GM23338 (cell line): Measurements from ENCODE around the gene LRP1-AS. TPM values are rescaled to one million over a fixed set of nuclear protein-coding genes. Genes with fewer than 3 reads are reported as not detected.

Experiments used
- ATAC-seq: fragments of 200-7000 bp; cut with Tn5 transposase; 3 replicates; pipeline ENCODE4 v1.9.1; 2020
- DNase-seq: peaks from one replicate; pipeline ENCODE4 v3.0.0-alpha.2; 2015; ENCODE audit warnings: low spot score
- H2AFZ ChIP-seq: fragments of 200-600 bp; sonication (generic); 2 replicates; pipeline ENCODE4 v1.8.0; 2016; ENCODE audit warnings: antibody characterized with exemption, mild to moderate bottlenecking, moderate library complexity
- H3F3A ChIP-seq: fragments of 200-600 bp; sonication (generic); replicated peaks from 2 replicates; pipeline ENCODE4 v1.8.0; 2017; ENCODE audit warnings: antibody characterized with exemption, mixed run types, low read depth
- H3K27ac ChIP-seq: fragments of 200-600 bp; sonication (generic); 2 replicates; pipeline ENCODE4 v1.6.1; 2016; ENCODE audit warnings: low read depth
- H3K27me3 ChIP-seq: fragments of 200-600 bp; sonication (generic); 2 replicates; pipeline ENCODE4 v1.8.0; 2016; ENCODE audit warnings: mild to moderate bottlenecking, mixed run types, moderate library complexity; ENCODE audit not compliant: insufficient read depth
- H3K36me3 ChIP-seq: fragments of 200-600 bp; sonication (generic); 2 replicates; pipeline ENCODE4 v1.8.0; 2016; ENCODE audit warnings: mild to moderate bottlenecking; ENCODE audit not compliant: insufficient read depth
- H3K4me1 ChIP-seq: fragments of 200-600 bp; sonication (generic); 2 replicates; pipeline ENCODE4 v1.8.0; 2016; ENCODE audit warnings: mild to moderate bottlenecking, moderate library complexity; ENCODE audit not compliant: insufficient read depth
- H3K4me2 ChIP-seq: fragments of 200-600 bp; sonication (generic); 2 replicates; pipeline ENCODE4 v1.7.1; 2017; ENCODE audit warnings: mixed run types
- H3K4me3 ChIP-seq: fragments of 200-600 bp; sonication (generic); 2 replicates; pipeline ENCODE4 v1.6.1; 2016; ENCODE audit warnings: mixed run types
- H3K79me2 ChIP-seq: fragments of 200-600 bp; sonication (generic); replicated peaks from 2 replicates; pipeline ENCODE4 v1.8.0; 2017; ENCODE audit warnings: mild to moderate bottlenecking; ENCODE audit not compliant: insufficient read depth
- H3K9me2 ChIP-seq: fragments of 200-600 bp; sonication (generic); 2 replicates; pipeline ENCODE4 v1.8.0; 2017; ENCODE audit not compliant: insufficient read depth
- H4K20me1 ChIP-seq: fragments of 200-600 bp; sonication (generic); replicated peaks from 2 replicates; pipeline ENCODE4 v1.8.0; 2017; ENCODE audit warnings: mild to moderate bottlenecking; ENCODE audit not compliant: insufficient read depth
- H3K27ac Mint-ChIP-seq: 2 replicates; pipeline ENCODE4 v1.8.0; 2020; ENCODE audit warnings: inconsistent platforms, mild to moderate bottlenecking, moderate library complexity, mixed read lengths
- H3K27me3 Mint-ChIP-seq: 3 replicates; pipeline ENCODE4 v1.8.0; 2022; ENCODE audit warnings: low read depth, mild to moderate bottlenecking, moderate library complexity, mixed read lengths, inconsistent platforms; ENCODE audit not compliant: insufficient read depth, poor library complexity
- H3K36me3 Mint-ChIP-seq: 3 replicates; pipeline ENCODE4 v1.8.0; 2021; ENCODE audit warnings: low read depth, mild to moderate bottlenecking, inconsistent platforms, moderate library complexity, mixed read lengths
- H3K4me1 Mint-ChIP-seq: 3 replicates; pipeline ENCODE4 v1.8.0; 2020; ENCODE audit warnings: mild to moderate bottlenecking, inconsistent platforms, mixed read lengths
- H3K4me3 Mint-ChIP-seq: 3 replicates; pipeline ENCODE4 v1.8.0; 2021; ENCODE audit warnings: moderate library complexity, mild to moderate bottlenecking, inconsistent platforms, mixed read lengths
- H3K9me3 Mint-ChIP-seq: 3 replicates; pipeline ENCODE4 v1.8.0; 2020; ENCODE audit warnings: moderate library complexity, mild to moderate bottlenecking, inconsistent platforms, mixed read lengths
- CREB1 ChIP-seq: fragments of 250-450 bp; sonication (Bioruptor Pico); IDR thresholded peaks from 2 replicates; pipeline ENCODE4 v1.5.0; 2020; ENCODE audit warnings: low read depth, mild to moderate bottlenecking, moderate library complexity
- CTCF ChIP-seq, 2 experiments: fragments of 200-600 bp in 1 of 2; sonication (generic) in 1 of 2; conservative IDR thresholded peaks; 2 replicates each; pipeline versions ENCODE4 v1.5.1 to v1.6.1; 2016 to 2017; ENCODE audit warnings: antibody characterized with exemption in 2 of 2, low read depth in 2 of 2, mild to moderate bottlenecking in 2 of 2, moderate library complexity in 1 of 2
- ETS1 ChIP-seq: IDR thresholded peaks from 2 replicates; pipeline ENCODE4 v1.6.1; 2016; ENCODE audit warnings: antibody characterized with exemption
- EZH2 ChIP-seq: fragments of 200-600 bp; sonication (generic); IDR thresholded peaks from one replicate; pipeline ENCODE4 v1.8.0; 2017; ENCODE audit warnings: antibody characterized with exemption, mild to moderate bottlenecking, low read depth; ENCODE audit not compliant: unreplicated experiment
- EZH2phosphoT487 ChIP-seq: fragments of 200-600 bp; sonication (generic); IDR thresholded peaks from one replicate; pipeline ENCODE4 v1.8.1; 2018; ENCODE audit warnings: antibody characterized with exemption; ENCODE audit not compliant: unreplicated experiment
- JUNB ChIP-seq: IDR thresholded peaks from one replicate; pipeline ENCODE4 v1.6.1; 2016; ENCODE audit warnings: antibody characterized with exemption; ENCODE audit not compliant: unreplicated experiment
- NANOG ChIP-seq: IDR thresholded peaks from 2 replicates; pipeline ENCODE4 v1.6.1; 2016; ENCODE audit warnings: antibody characterized with exemption, borderline replicate concordance
- POLR2AphosphoS5 ChIP-seq: IDR thresholded peaks from 2 replicates; pipeline ENCODE4 v1.6.1; 2016; ENCODE audit warnings: antibody characterized with exemption, low read depth
- STAT1 ChIP-seq: IDR thresholded peaks from one replicate; pipeline ENCODE4 v1.6.1; 2016; ENCODE audit warnings: antibody characterized with exemption; ENCODE audit not compliant: unreplicated experiment
- ZNF114 ChIP-seq: fragments of 250-450 bp; sonication (Bioruptor Pico); IDR thresholded peaks from 2 replicates; pipeline ENCODE4 v1.5.0; 2020; ENCODE audit warnings: mild to moderate bottlenecking, moderate library complexity
- ZNF331 ChIP-seq: fragments of 250-450 bp; sonication (Bioruptor Pico); IDR thresholded peaks from 2 replicates; pipeline ENCODE4 v1.5.0; 2020; ENCODE audit warnings: low read depth, mild to moderate bottlenecking, moderate library complexity
- ZNF462 ChIP-seq: fragments of 250-450 bp; sonication (Bioruptor Pico); IDR thresholded peaks from 2 replicates; pipeline ENCODE4 v1.5.0; 2020; ENCODE audit warnings: mild to moderate bottlenecking, moderate library complexity
- polyA plus RNA-seq: library from polyadenylated mRNA; unstranded; fragments of >200 nt; fragmentation: Nextera tagmentation; extraction: Ambion mirVana; gene quantifications from 2 replicates; pipeline ENCODE4 v1.2.1, GENCODE V29; 2016
- total RNA-seq: library from RNA; depleted of rRNA; stranded (reverse); fragments of >200 nt; shearing (Covaris generic); gene quantifications from 2 replicates; pipeline ENCODE4 v1.2.3, GENCODE V29; 2014
- TF ChIP-seq, protein P1 (sequence below): IDR thresholded peaks from one replicate; pipeline ENCODE4 v1.6.1; 2018; ENCODE audit warnings: antibody characterized with exemption; ENCODE audit not compliant: unreplicated experiment

LRP1-AS gene
- total and polyA plus RNA-seq, 2 experiments from 2014 or later: 0.86 TPM; not detected in 1

DNA sequence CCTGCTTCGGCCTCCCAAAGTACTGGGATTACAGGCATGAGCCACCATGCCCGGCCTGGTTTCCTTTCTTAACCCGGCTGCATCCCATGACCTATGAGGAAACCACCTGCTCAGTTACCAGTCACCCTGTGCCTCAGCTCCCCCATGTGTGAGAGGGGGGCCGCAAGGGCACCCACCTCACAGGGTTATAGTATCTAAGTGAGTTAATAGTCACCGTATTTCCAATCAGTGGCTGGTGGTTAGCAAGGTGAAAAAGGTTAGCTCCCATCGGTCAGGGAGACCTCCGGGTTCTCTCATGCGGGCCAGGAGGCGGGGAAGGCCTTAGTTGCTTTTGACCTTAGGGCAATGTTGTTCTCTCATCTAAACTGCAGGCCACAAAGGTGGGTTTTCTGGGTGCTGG, 12.5 kb downstream of the LRP1-AS start:
- Histone ChIP-seq H2AFZ (no peak overlapping the region), H3K36me3 (peaks cover 10% of the 10 kb centered on the region; the same call in 1 of the 2 replicates), H4K20me1 (peaks cover 40% of the 10 kb centered on the region), H3K27ac (peak overlapping the region; percentile 83), H3K27me3 (no peaks in the 10 kb centered on the region), H3K79me2 (peaks cover 87% of the 10 kb centered on the region), H3K4me3 (no peak overlapping the region), H3K4me1 (peaks cover 57% of the 10 kb centered on the region), H3F3A (0 out of 2 replicates have a peak, but pooled peaks cover 17% of the 10 kb centered on the region), H3K9me2 (no peaks in the 10 kb centered on the region), H3K4me2 (peak overlapping the region; percentile 64; the same call in 1 of the 2 replicates)
- no peak for ATAC-seq
- H3K27me3 Mint-ChIP-seq: peaks cover 35% of the 10 kb centered on the region
- no peak for DNase-seq
- peak overlapping the region; percentile 32; the same call in 1 of the 3 replicates for H3K4me3 Mint-ChIP-seq
- peaks cover 41% of the 10 kb centered on the region for H3K36me3 Mint-ChIP-seq
- TF ChIP-seq ZNF114 (CRISPR knock-in tag) (no peak), NANOG (no peak), ZNF462 (no peak), CREB1 (no peak), ETS1 (no peak), ZNF331 (CRISPR knock-in tag) (no peak), EZH2 (no peak), JUNB (no peak), CTCF (conservative IDR thresholded peaks at IDR 0.05; ENCODE audit: low read depth in 2 of 2) (no peak), STAT1 (no peak), POLR2AphosphoS5 (no peak), EZH2phosphoT487 (no peak)
- TF ChIP-seq, protein P1, sequence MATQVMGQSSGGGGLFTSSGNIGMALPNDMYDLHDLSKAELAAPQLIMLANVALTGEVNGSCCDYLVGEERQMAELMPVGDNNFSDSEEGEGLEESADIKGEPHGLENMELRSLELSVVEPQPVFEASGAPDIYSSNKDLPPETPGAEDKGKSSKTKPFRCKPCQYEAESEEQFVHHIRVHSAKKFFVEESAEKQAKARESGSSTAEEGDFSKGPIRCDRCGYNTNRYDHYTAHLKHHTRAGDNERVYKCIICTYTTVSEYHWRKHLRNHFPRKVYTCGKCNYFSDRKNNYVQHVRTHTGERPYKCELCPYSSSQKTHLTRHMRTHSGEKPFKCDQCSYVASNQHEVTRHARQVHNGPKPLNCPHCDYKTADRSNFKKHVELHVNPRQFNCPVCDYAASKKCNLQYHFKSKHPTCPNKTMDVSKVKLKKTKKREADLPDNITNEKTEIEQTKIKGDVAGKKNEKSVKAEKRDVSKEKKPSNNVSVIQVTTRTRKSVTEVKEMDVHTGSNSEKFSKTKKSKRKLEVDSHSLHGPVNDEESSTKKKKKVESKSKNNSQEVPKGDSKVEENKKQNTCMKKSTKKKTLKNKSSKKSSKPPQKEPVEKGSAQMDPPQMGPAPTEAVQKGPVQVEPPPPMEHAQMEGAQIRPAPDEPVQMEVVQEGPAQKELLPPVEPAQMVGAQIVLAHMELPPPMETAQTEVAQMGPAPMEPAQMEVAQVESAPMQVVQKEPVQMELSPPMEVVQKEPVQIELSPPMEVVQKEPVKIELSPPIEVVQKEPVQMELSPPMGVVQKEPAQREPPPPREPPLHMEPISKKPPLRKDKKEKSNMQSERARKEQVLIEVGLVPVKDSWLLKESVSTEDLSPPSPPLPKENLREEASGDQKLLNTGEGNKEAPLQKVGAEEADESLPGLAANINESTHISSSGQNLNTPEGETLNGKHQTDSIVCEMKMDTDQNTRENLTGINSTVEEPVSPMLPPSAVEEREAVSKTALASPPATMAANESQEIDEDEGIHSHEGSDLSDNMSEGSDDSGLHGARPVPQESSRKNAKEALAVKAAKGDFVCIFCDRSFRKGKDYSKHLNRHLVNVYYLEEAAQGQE: no peak
- H3K4me1 Mint-ChIP-seq: peaks cover 78% of the 10 kb centered on the region
- H3K9me3 Mint-ChIP-seq: no peaks in the 10 kb centered on the region
- H3K27ac Mint-ChIP-seq: peak overlapping the region; percentile 88
